Measurements from ENCODE around the gene KRTAP5-4.
"Not testable (repeated sequence)": the region's sequence is repeated elsewhere in the genome, so short reads cannot be mapped to it uniquely, and the experiment has no call there.

Gene KRTAP5-4

GRCh38 chr11:1622086-1622485 lies at the start of gene KRTAP5-4:
TSS of gene KRTAP5-4 (minus strand) at chr11:1622138. CDS start at chr11:1622093, 45 bp downstream.
- DNase-seq: no peak

- DNase-seq: no peak
These were observed 49.7 kb upstream of the KRTAP5-4 start for GRCh38 chr11:1671658-1672057.

GRCh38 chr11:1670905-1671371 lies 49.0 kb upstream of the KRTAP5-4 start:
- no peak for DNase-seq

- not testable (repeated sequence) for DNase-seq
These were observed 48.5 kb upstream of the KRTAP5-4 start for GRCh38 chr11:1670457-1670856.

GRCh38 chr11:1669546-1670218 lies 47.7 kb upstream of the KRTAP5-4 start:
- no peak for DNase-seq

- DNase-seq: no peak
These were observed 47.1 kb upstream of the KRTAP5-4 start for GRCh38 chr11:1668911-1669473.

- no peak for DNase-seq
These were observed 46.0 kb upstream of the KRTAP5-4 start for GRCh38 chr11:1667906-1668305.

- no peak for DNase-seq
These were observed 45.3 kb upstream of the KRTAP5-4 start for GRCh38 chr11:1667121-1667850.

- DNase-seq: no peak
These were observed 43.4 kb upstream of the KRTAP5-4 start for GRCh38 chr11:1665313-1665712.

- not testable (repeated sequence) for DNase-seq
These were observed 40.9 kb upstream of the KRTAP5-4 start for GRCh38 chr11:1662699-1663283.

- DNase-seq: not testable (repeated sequence)
These were observed 39.7 kb upstream of the KRTAP5-4 start for GRCh38 chr11:1661454-1662269.

- no peak for DNase-seq
These were observed 38.4 kb upstream of the KRTAP5-4 start for GRCh38 chr11:1660111-1660867.

- DNase-seq: no peak
These were observed 37.6 kb upstream of the KRTAP5-4 start for GRCh38 chr11:1659506-1659905.

- DNase-seq: no peak
These were observed 34.7 kb upstream of the KRTAP5-4 start for GRCh38 chr11:1656670-1657069.

GRCh38 chr11:1656061-1656441 lies 34.1 kb upstream of the KRTAP5-4 start:
- no peak for DNase-seq

- DNase-seq: no peak
These were observed 33.5 kb upstream of the KRTAP5-4 start for GRCh38 chr11:1655168-1656060.

- DNase-seq: no peak
These were observed 32.6 kb upstream of the KRTAP5-4 start for GRCh38 chr11:1654388-1655167.

GRCh38 chr11:1653541-1654387 lies 31.8 kb upstream of the KRTAP5-4 start:
- no peak for DNase-seq
